Measurements from ENCODE around the gene ZFP36L2.
A peak's percentile ranks its signal among the peaks of the same experiment; 100 is the strongest.

- TF ChIP-seq, protein P1, sequence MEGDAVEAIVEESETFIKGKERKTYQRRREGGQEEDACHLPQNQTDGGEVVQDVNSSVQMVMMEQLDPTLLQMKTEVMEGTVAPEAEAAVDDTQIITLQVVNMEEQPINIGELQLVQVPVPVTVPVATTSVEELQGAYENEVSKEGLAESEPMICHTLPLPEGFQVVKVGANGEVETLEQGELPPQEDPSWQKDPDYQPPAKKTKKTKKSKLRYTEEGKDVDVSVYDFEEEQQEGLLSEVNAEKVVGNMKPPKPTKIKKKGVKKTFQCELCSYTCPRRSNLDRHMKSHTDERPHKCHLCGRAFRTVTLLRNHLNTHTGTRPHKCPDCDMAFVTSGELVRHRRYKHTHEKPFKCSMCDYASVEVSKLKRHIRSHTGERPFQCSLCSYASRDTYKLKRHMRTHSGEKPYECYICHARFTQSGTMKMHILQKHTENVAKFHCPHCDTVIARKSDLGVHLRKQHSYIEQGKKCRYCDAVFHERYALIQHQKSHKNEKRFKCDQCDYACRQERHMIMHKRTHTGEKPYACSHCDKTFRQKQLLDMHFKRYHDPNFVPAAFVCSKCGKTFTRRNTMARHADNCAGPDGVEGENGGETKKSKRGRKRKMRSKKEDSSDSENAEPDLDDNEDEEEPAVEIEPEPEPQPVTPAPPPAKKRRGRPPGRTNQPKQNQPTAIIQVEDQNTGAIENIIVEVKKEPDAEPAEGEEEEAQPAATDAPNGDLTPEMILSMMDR (conservative IDR thresholded peaks at IDR 0.05 in 1 of 2, IDR thresholded peaks at IDR 0.05 in 1 of 2; ENCODE audit: low read depth in 1 of 2, low read length in 2 of 2) = peak in 1 of 2 donors; percentile 14
- no peak for TF ChIP-seq EZH2 (IDR thresholded peaks at IDR 0.05; ENCODE audit: low read length, missing control alignments)
Measured at GRCh38 chr2:43239981-43240765, 13.8 kb upstream of the ZFP36L2 start.

All from fibroblast of lung (primary cell).